ENCODE measurements around the gene PPP1R1B.

Gene PPP1R1B

GRCh38 chr17:39648616-39649366 is 22.0 kb downstream of the PPP1R1B start:
- DNase-seq (ENCODE audit: extremely low read depth, insufficient read length): no peak
- no peak for TF ChIP-seq CTCF (IDR thresholded peaks at IDR 0.05; ENCODE audit: insufficient read depth, low read length, poor library complexity, severe bottlenecking)

GRCh38 chr17:39650121-39650579 is 23.4 kb downstream of the PPP1R1B start:
- TF ChIP-seq CTCF (IDR thresholded peaks at IDR 0.05; ENCODE audit: insufficient read depth, low read length, poor library complexity, severe bottlenecking): no peak

More at GRCh38 chr17:39648616-39649366, 22.0 kb downstream of the PPP1R1B start:
- no peaks in the 10 kb centered on the region for H3K27me3 ChIP-seq (replicated peaks; ENCODE audit: control insufficient read depth, insufficient read depth, low read length)
- peaks cover 2% of the 10 kb centered on the region for H3K36me3 ChIP-seq (ENCODE audit: control insufficient read depth, insufficient read depth, low read length)
- H3K4me3 ChIP-seq (replicated peaks; ENCODE audit: low read depth, low read length): no peak overlapping the region

GRCh38 chr17:39651923-39652586 is 25.3 kb downstream of the PPP1R1B start:
- TF ChIP-seq CTCF (IDR thresholded peaks at IDR 0.05; ENCODE audit: insufficient read depth, low read length, poor library complexity, severe bottlenecking): no peak
- Histone ChIP-seq H3K27me3 (replicated peaks; ENCODE audit: control insufficient read depth, insufficient read depth, low read length) (no peaks in the 10 kb centered on the region), H3K4me3 (replicated peaks; ENCODE audit: low read depth, low read length) (no peak overlapping the region), H3K36me3 (ENCODE audit: control insufficient read depth, insufficient read depth, low read length) (peaks cover 7% of the 10 kb centered on the region)
- no peak for DNase-seq (ENCODE audit: extremely low read depth, insufficient read length)

More at GRCh38 chr17:39650121-39650579, 23.4 kb downstream of the PPP1R1B start:
- H3K4me3 ChIP-seq (replicated peaks; ENCODE audit: low read depth, low read length): no peak overlapping the region
- no peaks in the 10 kb centered on the region for H3K27me3 ChIP-seq (replicated peaks; ENCODE audit: control insufficient read depth, insufficient read depth, low read length)
- no peak for DNase-seq (ENCODE audit: extremely low read depth, insufficient read length)
- H3K36me3 ChIP-seq (ENCODE audit: control insufficient read depth, insufficient read depth, low read length): peaks cover 3% of the 10 kb centered on the region

GRCh38 chr17:39652587-39653315 is 26.0 kb downstream of the PPP1R1B start:
- no peak overlapping the region for H3K4me3 ChIP-seq (replicated peaks; ENCODE audit: low read depth, low read length)
- no peak for TF ChIP-seq CTCF (IDR thresholded peaks at IDR 0.05; ENCODE audit: insufficient read depth, low read length, poor library complexity, severe bottlenecking)
- no peaks in the 10 kb centered on the region for H3K27me3 ChIP-seq (replicated peaks; ENCODE audit: control insufficient read depth, insufficient read depth, low read length)
- no peak for DNase-seq (ENCODE audit: extremely low read depth, insufficient read length)
- peaks cover 11% of the 10 kb centered on the region for H3K36me3 ChIP-seq (ENCODE audit: control insufficient read depth, insufficient read depth, low read length)

GRCh38 chr17:39653316-39653661 is 26.5 kb downstream of the PPP1R1B start:
- H3K4me3 ChIP-seq (replicated peaks; ENCODE audit: low read depth, low read length): no peak overlapping the region
- no peak for DNase-seq (ENCODE audit: extremely low read depth, insufficient read length)
- TF ChIP-seq CTCF (IDR thresholded peaks at IDR 0.05; ENCODE audit: insufficient read depth, low read length, poor library complexity, severe bottlenecking): no peak
- peaks cover 13% of the 10 kb centered on the region for H3K36me3 ChIP-seq (ENCODE audit: control insufficient read depth, insufficient read depth, low read length)
- no peaks in the 10 kb centered on the region for H3K27me3 ChIP-seq (replicated peaks; ENCODE audit: control insufficient read depth, insufficient read depth, low read length)
